RWPE2 (cell line): ENCODE measurements around the gene SLC10A4.

Experiments used
- ATAC-seq: fragments of 200-7000 bp; cut with Tn5 transposase; 3 replicates; pipeline ENCODE4 v1.9.1; 2021; ENCODE audit warnings: low read depth
- DNase-seq: peaks from one replicate; pipeline ENCODE4 v3.0.0-alpha.2; 2020; ENCODE audit warnings: low spot score
- H3K27ac ChIP-seq: fragments of 450-650 bp; 2 replicates; pipeline ENCODE4 v1.5.1; 2017; ENCODE audit warnings: mild to moderate bottlenecking; ENCODE audit not compliant: poor library complexity, severe bottlenecking
- H3K27me3 ChIP-seq: fragments of 250-450 bp; sonication (Bioruptor Pico); 2 replicates; pipeline ENCODE4 v1.5.1; 2021; ENCODE audit warnings: mild to moderate bottlenecking, moderate library complexity; ENCODE audit not compliant: insufficient read depth, poor library complexity, severe bottlenecking
- H3K36me3 ChIP-seq: fragments of 250-450 bp; sonication (Bioruptor Pico); 2 replicates; pipeline ENCODE4 v1.5.1; 2020; ENCODE audit warnings: low read depth, mild to moderate bottlenecking, moderate library complexity
- H3K4me1 ChIP-seq: fragments of 250-450 bp; sonication (Bioruptor Pico); 2 replicates; pipeline ENCODE4 v1.5.1; 2021; ENCODE audit warnings: mild to moderate bottlenecking, moderate library complexity; ENCODE audit not compliant: insufficient read depth, poor library complexity, severe bottlenecking
- H3K4me3 ChIP-seq: fragments of 250-450 bp; sonication (Bioruptor Pico); 2 replicates; pipeline ENCODE4 v1.5.1; 2021; ENCODE audit warnings: mild to moderate bottlenecking, moderate library complexity; ENCODE audit not compliant: severe bottlenecking
- H3K9me3 ChIP-seq: fragments of 250-450 bp; sonication (Bioruptor Pico); 2 replicates; pipeline ENCODE4 v1.5.1; 2021; ENCODE audit warnings: mild to moderate bottlenecking, moderate library complexity; ENCODE audit not compliant: severe bottlenecking
- TF ChIP-seq, protein P1 (sequence below): fragments of 450-650 bp; IDR thresholded peaks from one replicate; pipeline ENCODE4 v1.5.1; 2017; ENCODE audit warnings: mild to moderate bottlenecking, moderate library complexity; ENCODE audit not compliant: poor library complexity, severe bottlenecking

The SLC10A4 gene

DNA sequence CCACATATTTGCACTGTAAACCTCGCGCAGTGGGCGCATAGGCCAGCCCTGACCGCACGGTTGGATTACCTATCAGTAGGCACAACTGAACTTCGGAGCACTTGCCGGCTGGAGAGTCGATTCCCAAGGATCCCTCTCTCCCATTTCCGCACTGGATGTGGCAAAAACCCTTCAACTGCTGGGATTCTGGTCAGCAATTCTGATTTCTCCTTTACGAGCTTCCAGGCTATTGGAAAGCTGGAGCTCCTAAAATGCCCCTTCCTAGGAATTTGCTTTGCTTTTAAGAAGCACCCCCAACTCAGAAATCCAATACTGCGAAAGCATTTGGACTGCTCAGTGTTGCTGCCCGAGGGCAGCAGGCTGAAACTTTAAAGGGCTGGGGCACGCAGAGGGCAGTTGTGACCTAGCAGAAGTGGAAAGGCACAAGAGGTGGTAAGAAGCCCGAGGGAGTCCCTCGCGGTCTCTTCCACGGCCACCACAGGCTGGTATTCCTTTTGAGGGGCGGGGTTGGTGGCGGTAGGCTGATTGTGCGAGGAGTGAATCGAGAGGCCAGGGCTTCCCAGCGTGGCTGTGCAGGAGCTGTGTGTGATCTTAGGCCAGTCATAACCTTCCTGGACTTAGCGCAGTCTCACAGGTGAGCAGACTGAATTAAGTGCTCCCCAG lies 8.5 kb downstream of the SLC10A4 start:
- no peaks in the 10 kb centered on the region for H3K36me3 ChIP-seq
- H3K9me3 ChIP-seq = no peaks in the 10 kb centered on the region
- no peak overlapping the region for H3K4me3 ChIP-seq
- no peaks in the 10 kb centered on the region for H3K4me1 ChIP-seq
- TF ChIP-seq, protein P1, sequence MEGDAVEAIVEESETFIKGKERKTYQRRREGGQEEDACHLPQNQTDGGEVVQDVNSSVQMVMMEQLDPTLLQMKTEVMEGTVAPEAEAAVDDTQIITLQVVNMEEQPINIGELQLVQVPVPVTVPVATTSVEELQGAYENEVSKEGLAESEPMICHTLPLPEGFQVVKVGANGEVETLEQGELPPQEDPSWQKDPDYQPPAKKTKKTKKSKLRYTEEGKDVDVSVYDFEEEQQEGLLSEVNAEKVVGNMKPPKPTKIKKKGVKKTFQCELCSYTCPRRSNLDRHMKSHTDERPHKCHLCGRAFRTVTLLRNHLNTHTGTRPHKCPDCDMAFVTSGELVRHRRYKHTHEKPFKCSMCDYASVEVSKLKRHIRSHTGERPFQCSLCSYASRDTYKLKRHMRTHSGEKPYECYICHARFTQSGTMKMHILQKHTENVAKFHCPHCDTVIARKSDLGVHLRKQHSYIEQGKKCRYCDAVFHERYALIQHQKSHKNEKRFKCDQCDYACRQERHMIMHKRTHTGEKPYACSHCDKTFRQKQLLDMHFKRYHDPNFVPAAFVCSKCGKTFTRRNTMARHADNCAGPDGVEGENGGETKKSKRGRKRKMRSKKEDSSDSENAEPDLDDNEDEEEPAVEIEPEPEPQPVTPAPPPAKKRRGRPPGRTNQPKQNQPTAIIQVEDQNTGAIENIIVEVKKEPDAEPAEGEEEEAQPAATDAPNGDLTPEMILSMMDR = no peak
- ATAC-seq = no peak
- no peak overlapping the region for H3K27ac ChIP-seq
- peaks cover 35% of the 10 kb centered on the region for H3K27me3 ChIP-seq
- DNase-seq = no peak

DNA sequence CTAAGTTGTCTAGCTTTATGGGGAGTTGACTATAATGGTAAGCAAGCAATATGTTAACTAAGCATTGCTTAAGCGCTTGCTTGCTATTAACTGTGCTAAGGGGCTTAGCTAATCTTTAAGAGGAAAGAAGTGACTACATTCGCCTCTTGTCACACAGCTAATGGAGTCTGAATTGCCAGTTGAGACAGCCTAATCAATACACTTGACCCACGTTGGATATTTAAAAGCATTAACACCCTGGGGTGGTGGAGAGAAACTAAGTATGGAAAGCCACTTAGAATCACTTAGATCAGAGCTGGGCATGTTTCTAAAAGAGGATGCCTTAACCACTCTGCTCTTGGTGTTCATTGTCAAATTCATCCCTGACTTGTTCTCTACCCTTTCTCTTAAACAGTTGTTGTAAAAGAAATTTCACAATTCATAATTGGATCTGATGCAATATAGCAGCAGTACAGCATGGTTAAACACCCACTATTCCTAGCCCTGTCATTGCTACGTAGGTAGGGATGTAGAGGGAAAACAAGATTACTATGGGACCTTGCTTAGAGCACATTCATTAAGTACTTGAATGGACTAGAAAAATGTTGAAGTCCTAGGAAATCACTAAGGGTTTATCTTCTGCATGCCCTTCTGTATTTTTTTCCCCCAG lies 10.4 kb downstream of the SLC10A4 start:
- TF ChIP-seq, protein P1 = no peak
- peaks cover under 1% of the 10 kb centered on the region for H3K36me3 ChIP-seq
- H3K4me3 ChIP-seq = no peak overlapping the region
- ATAC-seq (no peak), DNase-seq (no peak)
- H3K27me3 ChIP-seq = peaks cover 24% of the 10 kb centered on the region
- H3K9me3 ChIP-seq = no peaks in the 10 kb centered on the region
- no peak overlapping the region for H3K27ac ChIP-seq
- H3K4me1 ChIP-seq = no peaks in the 10 kb centered on the region

DNA sequence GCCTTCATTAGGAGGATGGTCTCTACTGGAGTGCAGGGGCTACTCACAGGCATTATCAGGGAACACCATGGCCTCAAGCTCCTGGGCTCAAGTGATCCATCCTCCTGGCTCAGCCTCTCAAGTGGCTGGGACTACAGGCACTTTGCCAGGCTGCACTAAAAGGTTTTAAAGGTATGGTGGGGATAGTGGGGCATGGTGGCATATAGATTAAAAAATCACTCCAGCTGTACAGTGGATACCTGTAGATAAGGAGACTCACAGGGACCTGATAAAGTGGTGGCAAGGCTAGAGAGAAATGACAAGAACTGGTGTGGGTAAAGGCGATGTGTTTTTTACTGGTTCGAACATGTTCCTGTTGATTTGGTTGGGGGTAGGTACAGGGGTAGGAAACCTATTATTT lies 12.8 kb downstream of the SLC10A4 start:
- no peak for ATAC-seq

DNA sequence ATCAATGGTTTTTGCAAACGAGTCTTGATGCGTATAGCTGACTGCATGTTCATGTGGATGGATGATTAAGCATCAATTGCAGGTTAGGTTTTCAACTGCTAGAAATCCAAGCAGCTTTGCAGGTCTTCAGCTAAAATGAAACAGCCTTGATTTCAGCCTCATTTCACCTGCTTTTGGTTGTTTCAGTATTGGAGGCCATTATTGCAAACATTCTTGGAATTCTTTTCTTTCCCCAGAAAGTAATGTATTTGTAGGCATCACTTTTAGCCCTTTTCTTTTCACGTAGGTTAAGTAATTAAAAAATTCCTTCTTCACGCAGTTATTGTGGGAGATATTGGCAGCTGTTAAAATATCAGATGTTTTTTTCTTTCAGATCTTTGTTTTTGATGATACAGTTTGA lies 15.8 kb downstream of the SLC10A4 start:
- peaks cover 39% of the 10 kb centered on the region for H3K36me3 ChIP-seq
- H3K27ac ChIP-seq = no peak overlapping the region
- H3K27me3 ChIP-seq = no peaks in the 10 kb centered on the region
- H3K9me3 ChIP-seq = no peaks in the 10 kb centered on the region
- H3K4me3 ChIP-seq = no peak overlapping the region
- TF ChIP-seq, protein P1 = no peak
- ATAC-seq = no peak
- no peak for DNase-seq
- no peaks in the 10 kb centered on the region for H3K4me1 ChIP-seq

More for the DNA sequence above, 12.8 kb downstream of the SLC10A4 start:
- Histone ChIP-seq H3K4me3 (no peak overlapping the region), H3K36me3 (peaks cover 16% of the 10 kb centered on the region), H3K27ac (no peak overlapping the region), H3K9me3 (no peaks in the 10 kb centered on the region), H3K27me3 (peaks cover 6% of the 10 kb centered on the region), H3K4me1 (no peaks in the 10 kb centered on the region)
- TF ChIP-seq, protein P1 = no peak
- DNase-seq = no peak

DNA sequence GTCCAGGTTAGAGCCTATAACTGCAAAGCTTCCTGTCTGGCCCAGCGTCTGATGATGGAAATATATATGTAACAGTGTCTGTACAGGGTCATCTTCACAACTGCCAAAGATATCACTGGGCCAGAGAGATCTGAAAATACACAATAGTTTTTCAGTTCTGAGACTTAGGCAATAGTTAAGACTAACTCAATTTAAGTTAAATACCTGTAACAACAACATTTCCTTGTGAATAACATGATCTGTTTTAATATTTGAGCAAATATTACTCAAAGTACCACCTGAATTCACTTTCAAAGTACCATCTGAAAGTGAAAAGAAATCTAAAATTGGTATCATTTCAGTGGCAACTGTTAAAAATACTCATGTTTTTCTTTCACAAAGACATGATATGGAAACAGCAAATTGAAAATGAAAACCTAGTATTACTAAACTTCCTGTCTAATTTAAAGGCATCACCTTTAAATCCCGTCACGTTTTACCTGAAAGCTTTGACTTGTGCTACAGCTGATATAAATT lies 16.5 kb downstream of the SLC10A4 start:
- peaks cover 45% of the 10 kb centered on the region for H3K36me3 ChIP-seq
- no peak for ATAC-seq
- H3K4me3 ChIP-seq = no peak overlapping the region
- no peak overlapping the region for H3K27ac ChIP-seq
- H3K4me1 ChIP-seq = no peaks in the 10 kb centered on the region
- DNase-seq = no peak
- H3K9me3 ChIP-seq = no peaks in the 10 kb centered on the region
- TF ChIP-seq, protein P1 = no peak
- H3K27me3 ChIP-seq = no peaks in the 10 kb centered on the region
